Trophoblast cell (in vitro differentiated cells and primary cell): ENCODE results near the gene VAMP1.
A peak's percentile ranks its signal among the peaks of the same experiment; 100 is the strongest.

ENCODE experiments used
- DNase-seq, 2 donors: peaks; one replicate each; pipeline ENCODE4 v3.0.0-alpha.2; 2016
- H2AFZ ChIP-seq: 2 replicates; pipeline ENCODE4 v1.6.1; 2013; ENCODE audit warnings: low read length, moderate library complexity, mild to moderate bottlenecking; ENCODE audit not compliant: insufficient read depth, poor library complexity
- H2AK5ac ChIP-seq: 2 replicates; pipeline ENCODE4 v1.6.1; 2013; ENCODE audit warnings: mild to moderate bottlenecking, low read length
- H2BK120ac ChIP-seq: 2 replicates; pipeline ENCODE4 v1.6.1; 2013; ENCODE audit warnings: low read length, mild to moderate bottlenecking, moderate library complexity; ENCODE audit not compliant: insufficient read depth, poor library complexity
- H2BK12ac ChIP-seq: 2 replicates; pipeline ENCODE4 v1.6.1; 2013; ENCODE audit warnings: mild to moderate bottlenecking, low read length, moderate library complexity
- H2BK5ac ChIP-seq: 2 replicates; pipeline ENCODE4 v1.6.1; 2013; ENCODE audit warnings: low read length, low read depth, moderate library complexity, mild to moderate bottlenecking; ENCODE audit not compliant: poor library complexity
- H3K14ac ChIP-seq: 2 replicates; pipeline ENCODE4 v1.6.1; 2013; ENCODE audit warnings: mild to moderate bottlenecking, low read length
- H3K18ac ChIP-seq: 2 replicates; pipeline ENCODE4 v1.6.1; 2013; ENCODE audit warnings: mild to moderate bottlenecking, low read length
- H3K23ac ChIP-seq: 2 replicates; pipeline ENCODE4 v1.6.1; 2013; ENCODE audit warnings: low read length
- H3K27ac ChIP-seq: 2 replicates; pipeline ENCODE4 v1.5.1; 2013; ENCODE audit warnings: low read depth, mild to moderate bottlenecking, inconsistent platforms, low read length, moderate library complexity
- H3K27me3 ChIP-seq: 2 replicates; pipeline ENCODE4 v1.6.1; 2013; ENCODE audit warnings: inconsistent platforms, mild to moderate bottlenecking, low read length, moderate library complexity; ENCODE audit not compliant: insufficient read depth
- H3K36me3 ChIP-seq, 2 experiments: 1 replicate in 1 of 2; 2 replicates in 1 of 2; pipeline ENCODE4 v1.6.1; 2013; ENCODE audit warnings: low read length in 2 of 2, mild to moderate bottlenecking in 2 of 2, moderate library complexity in 1 of 2; ENCODE audit not compliant: insufficient read depth in 2 of 2, control insufficient read depth in 1 of 2
- H3K4ac ChIP-seq: 2 replicates; pipeline ENCODE4 v1.6.1; 2013; ENCODE audit warnings: low read depth, mild to moderate bottlenecking, low read length, moderate library complexity
- H3K4me1 ChIP-seq, 2 experiments: 1 replicate in 1 of 2; 2 replicates in 1 of 2; pipeline ENCODE4 v1.6.1; 2013; ENCODE audit warnings: low read length in 2 of 2, mild to moderate bottlenecking in 2 of 2, moderate library complexity in 1 of 2; ENCODE audit not compliant: insufficient read depth in 2 of 2, control insufficient read depth in 1 of 2
- H3K4me2 ChIP-seq: 2 replicates; pipeline ENCODE4 v1.6.1; 2013; ENCODE audit warnings: inconsistent platforms, mild to moderate bottlenecking, low read length, moderate library complexity
- H3K4me3 ChIP-seq: 2 replicates; pipeline ENCODE4 v1.5.1; 2013; ENCODE audit warnings: mild to moderate bottlenecking, low read depth, low read length, inconsistent platforms
- H3K79me1 ChIP-seq: one replicate; pipeline ENCODE4 v1.6.1; 2013; ENCODE audit warnings: low read length
- H3K79me2 ChIP-seq: 2 replicates; pipeline ENCODE4 v1.6.1; 2013; ENCODE audit warnings: low read length, mild to moderate bottlenecking; ENCODE audit not compliant: control insufficient read depth, insufficient read depth, poor library complexity
- H3K9ac ChIP-seq: 2 replicates; pipeline ENCODE4 v1.6.1; 2013; ENCODE audit warnings: mild to moderate bottlenecking, low read length
- H3K9me3 ChIP-seq: 2 replicates; pipeline ENCODE4 v1.6.1; 2013; ENCODE audit warnings: low read depth, mild to moderate bottlenecking, control low read depth, inconsistent platforms, low read length; ENCODE audit not compliant: insufficient read depth
- H4K12ac ChIP-seq: 2 replicates; pipeline ENCODE4 v1.6.1; 2013; ENCODE audit warnings: low read depth, mild to moderate bottlenecking, low read length, moderate library complexity
- H4K8ac ChIP-seq: 2 replicates; pipeline ENCODE4 v1.6.1; 2013; ENCODE audit warnings: low read depth, mild to moderate bottlenecking, low read length, moderate library complexity
- H4K91ac ChIP-seq: one replicate; pipeline ENCODE4 v1.6.1; 2013; ENCODE audit warnings: low read depth, mild to moderate bottlenecking, low read length, moderate library complexity
- WGBS: extraction: QIAGEN DNeasy Blood & Tissue Kit; methylation state at CpG from one replicate; pipeline ENCODE4 v1.1.7; 2013; ENCODE audit warnings: missing lambda C conversion rate; ENCODE audit not compliant: insufficient read length, insufficient coverage; ENCODE audit errors: extremely low coverage; 5-methylcytosine and 5-hydroxymethylcytosine counted together

VAMP1 gene

DNA sequence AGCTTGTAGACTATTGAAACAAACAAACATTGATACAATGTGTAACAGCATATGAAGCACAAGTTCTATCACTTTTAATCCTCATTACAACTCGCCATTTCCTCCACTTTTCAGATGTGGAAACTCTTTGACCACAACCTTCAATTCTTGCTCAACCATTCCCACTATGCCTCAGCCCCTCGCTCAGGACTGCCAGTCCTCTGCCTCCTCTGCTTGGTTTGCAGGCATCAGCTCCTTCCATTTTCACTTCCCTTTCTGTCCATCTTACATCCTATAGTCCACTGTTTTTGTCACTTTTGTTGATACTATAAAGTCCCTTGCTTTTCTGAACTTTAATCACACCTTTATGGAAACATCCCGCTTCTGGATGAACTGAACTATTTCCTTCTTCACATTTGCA, 53.9 kb downstream of the VAMP1 start:
- H2BK12ac ChIP-seq = no peak overlapping the region
- no peak overlapping the region for H3K4ac ChIP-seq
- H3K4me3 ChIP-seq = no peak overlapping the region
- no peak overlapping the region for H3K27ac ChIP-seq
- no peak overlapping the region for H3K18ac ChIP-seq
- H3K27me3 ChIP-seq = no peaks in the 10 kb centered on the region
- no peaks in the 10 kb centered on the region for H3K4me1 ChIP-seq
- H3K9ac ChIP-seq = no peak overlapping the region
- no peak overlapping the region for H2BK120ac ChIP-seq
- DNase-seq = peak in 1 of 2 donors; percentile 8
- no peak overlapping the region for H3K4me2 ChIP-seq
- H3K79me2 ChIP-seq = no peaks in the 10 kb centered on the region
- no peaks in the 10 kb centered on the region for H3K9me3 ChIP-seq
- no peak overlapping the region for H4K91ac ChIP-seq
- no peak overlapping the region for H2BK5ac ChIP-seq
- WGBS = no CpG with 5 or more reads among the region's 3 CpGs
- no peaks in the 10 kb centered on the region for H3K36me3 ChIP-seq
- no peaks in the 10 kb centered on the region for H3K79me1 ChIP-seq
- H4K8ac ChIP-seq = no peak overlapping the region
- H3K23ac ChIP-seq = no peak overlapping the region
- no peak overlapping the region for H2AK5ac ChIP-seq
- H2AFZ ChIP-seq = no peak overlapping the region
- H4K12ac ChIP-seq = no peak overlapping the region
- H3K14ac ChIP-seq = no peak overlapping the region
